Endometrial microvascular endothelial cells (primary cell): ENCODE measurements around the gene FGF7. TPM values are rescaled to one million over a fixed set of nuclear protein-coding genes. Genes with fewer than 3 reads are reported as not detected.
"Not testable (repeated sequence)": the region's sequence is repeated elsewhere in the genome, so short reads cannot be mapped to it uniquely, and the experiment has no call there.

Experiments used
- in situ Hi-C: cut with HindIII; loops from 2 replicates; pipeline ENCODE4 v1.10.0; 2017; ENCODE audit warnings: low sequenced_read_pairs, low pct_unique_long_range_greater_than_20kb; ENCODE audit errors: inconsistent ontology term
- total RNA-seq: library from RNA; depleted of rRNA; stranded (reverse); fragments of >200 nt; gene quantifications from one replicate; pipeline ENCODE4 v1.2.3, GENCODE V29; 2015; ENCODE audit errors: inconsistent ontology term

FGF7 gene, protein sequence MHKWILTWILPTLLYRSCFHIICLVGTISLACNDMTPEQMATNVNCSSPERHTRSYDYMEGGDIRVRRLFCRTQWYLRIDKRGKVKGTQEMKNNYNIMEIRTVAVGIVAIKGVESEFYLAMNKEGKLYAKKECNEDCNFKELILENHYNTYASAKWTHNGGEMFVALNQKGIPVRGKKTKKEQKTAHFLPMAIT
- not detected for total RNA-seq

DNA sequence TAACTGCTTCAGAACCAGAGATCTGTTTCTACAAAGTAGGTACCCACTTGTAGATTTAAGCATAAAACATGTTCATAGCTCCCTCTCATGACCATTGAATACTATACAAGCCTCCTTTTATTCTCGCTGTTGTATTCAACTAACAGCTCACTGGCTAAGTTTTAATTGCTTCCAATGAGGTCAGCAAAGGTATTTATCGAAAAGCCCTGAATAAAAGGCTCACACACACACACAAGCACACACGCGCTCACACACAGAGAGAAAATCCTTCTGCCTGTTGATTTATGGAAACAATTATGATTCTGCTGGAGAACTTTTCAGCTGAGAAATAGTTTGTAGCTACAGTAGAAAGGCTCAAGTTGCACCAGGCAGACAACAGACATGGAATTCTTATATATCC is at the start of gene FGF7:
Gene FGF7, plus strand, starts transcription at position 222 of the 400 bp plus-strand sequence. CDS start 1,056 bp downstream, outside the sequence.
- in situ Hi-C loops = no loop called here

DNA sequence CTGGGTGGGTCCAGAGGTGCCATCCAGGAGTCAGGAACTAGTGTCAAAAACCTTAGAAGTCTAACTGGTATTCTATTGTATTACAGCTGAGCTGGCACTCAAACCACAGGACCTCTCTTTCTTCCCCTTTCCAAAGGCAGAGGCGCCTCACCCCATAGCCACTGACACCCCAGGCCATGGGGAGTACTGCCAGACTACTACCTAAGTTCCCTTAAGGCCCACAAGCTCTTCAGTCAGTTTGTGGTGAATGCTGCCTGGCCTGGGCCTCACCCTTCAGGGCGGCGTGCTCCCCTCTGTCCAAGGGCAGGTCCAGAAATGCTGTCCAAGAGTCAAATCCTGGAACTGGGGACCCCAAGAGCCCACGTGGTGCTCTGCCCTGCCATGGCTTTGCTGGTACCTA is 43.0 kb upstream of the FGF7 start:
- in situ Hi-C loops = no loop called here

DNA sequence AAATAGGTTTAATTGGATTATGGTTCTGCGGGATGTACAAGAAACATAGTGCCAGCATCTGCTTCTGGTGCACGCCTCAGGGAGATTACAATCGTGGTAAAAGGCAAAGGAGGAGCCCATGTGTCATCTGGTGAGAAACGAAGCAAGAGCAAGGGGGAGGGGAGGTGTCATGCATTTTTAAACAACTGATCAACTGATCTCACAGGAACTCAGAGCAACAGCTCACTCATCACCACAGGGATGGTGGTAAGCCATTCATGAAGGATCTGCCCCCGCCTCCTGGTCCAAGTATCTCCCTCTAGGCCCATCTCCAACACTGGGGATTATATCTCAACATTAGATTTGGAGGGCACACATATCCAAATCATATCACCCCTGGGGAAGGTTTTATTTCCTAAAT is 42.1 kb upstream of the FGF7 start:
- in situ Hi-C loops = no loop called here

DNA sequence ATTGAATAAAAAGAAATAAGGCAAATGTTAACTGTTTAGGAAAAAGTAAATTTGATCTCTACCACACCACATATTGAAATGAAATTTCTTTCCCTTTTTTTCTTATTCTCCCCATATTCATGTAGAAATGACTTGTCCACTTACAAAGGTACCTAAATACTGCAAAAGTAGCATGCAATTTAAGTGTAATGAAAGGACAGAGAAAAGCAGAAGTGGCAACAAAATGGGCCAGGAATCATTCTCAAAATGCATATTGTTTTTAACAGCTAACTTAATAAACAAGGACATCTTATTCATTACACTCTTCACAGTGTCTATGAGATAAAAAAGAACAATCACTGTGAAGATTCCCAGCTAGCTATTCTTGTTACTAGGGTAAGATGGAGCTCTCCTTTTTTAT is 40.6 kb upstream of the FGF7 start:
- in situ Hi-C loops = no loop called here

DNA sequence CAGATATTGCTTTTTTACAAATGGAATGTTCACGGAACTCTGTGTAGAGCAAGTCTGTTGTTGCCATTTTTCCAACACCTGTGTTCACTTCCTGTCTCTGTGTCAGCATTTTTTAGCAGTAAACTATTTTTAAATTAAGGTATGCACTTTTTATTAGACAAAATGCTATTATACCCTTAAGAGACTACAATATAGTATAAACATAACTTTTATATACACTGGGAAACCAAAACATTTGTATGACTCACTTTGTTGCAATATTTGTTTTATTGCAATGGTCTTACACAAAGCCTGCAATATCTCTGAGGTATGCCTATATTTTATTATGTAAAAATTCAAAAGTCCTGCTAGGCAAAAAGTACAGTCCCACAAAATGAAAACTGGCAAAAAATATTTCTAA is 39.8 kb upstream of the FGF7 start:
- in situ Hi-C loops = no loop called here

DNA sequence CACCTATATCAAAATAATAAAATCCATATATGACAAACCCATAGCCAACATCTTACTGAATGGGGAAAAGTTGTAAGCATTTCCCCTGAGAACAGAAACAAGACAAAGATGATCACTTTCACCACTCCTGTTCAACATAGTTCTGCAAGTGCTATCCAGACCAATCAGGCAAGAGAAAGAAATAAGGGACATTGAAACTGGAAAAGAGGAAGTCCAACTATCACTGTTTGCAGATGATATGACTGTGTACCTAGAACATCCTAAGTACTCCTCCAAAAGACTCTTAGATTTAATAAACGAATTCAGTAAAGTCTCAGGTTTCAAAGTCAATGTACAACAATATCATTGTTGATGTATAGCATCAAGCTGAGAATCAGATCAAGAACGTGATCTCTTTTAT is 35.6 kb upstream of the FGF7 start:
- in situ Hi-C loops = no loop called here

DNA sequence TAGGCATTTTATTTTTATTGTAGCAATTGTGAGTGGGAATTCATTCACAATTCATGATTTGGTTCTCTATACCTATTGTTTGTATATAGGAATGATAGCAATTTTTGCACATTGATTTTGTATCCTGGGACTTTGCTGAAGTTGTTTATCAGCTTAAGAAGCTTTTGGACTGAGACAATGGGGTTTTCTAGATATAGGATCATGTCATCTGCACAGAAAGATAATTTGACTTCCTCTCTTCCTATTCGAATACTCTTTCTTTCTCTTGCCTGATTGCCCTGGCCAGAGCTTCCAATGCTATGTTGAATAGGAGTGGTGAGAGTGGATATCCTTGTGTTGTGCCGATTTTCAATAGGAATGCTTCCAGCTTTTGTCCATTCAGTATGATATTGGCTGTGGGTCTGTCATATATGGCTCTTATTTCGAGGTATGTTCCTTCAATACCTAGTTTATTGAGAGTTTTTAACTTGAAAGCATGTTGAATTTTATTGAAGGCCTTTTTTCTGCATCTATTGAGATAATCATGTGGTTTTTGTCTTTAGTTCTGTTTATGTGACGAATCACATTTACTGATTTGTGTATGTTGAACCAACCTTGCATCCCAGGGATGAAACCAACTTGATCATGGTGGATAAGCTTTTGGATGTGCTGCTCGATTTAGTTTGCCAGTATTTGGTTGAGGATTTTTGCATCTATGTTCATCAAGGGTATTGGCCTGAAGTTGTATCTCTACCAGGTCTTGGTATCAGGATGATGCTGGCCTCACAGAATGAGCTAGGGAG is 20.3 kb upstream of the FGF7 start:
- in situ Hi-C loops = not testable (repeated sequence)

DNA sequence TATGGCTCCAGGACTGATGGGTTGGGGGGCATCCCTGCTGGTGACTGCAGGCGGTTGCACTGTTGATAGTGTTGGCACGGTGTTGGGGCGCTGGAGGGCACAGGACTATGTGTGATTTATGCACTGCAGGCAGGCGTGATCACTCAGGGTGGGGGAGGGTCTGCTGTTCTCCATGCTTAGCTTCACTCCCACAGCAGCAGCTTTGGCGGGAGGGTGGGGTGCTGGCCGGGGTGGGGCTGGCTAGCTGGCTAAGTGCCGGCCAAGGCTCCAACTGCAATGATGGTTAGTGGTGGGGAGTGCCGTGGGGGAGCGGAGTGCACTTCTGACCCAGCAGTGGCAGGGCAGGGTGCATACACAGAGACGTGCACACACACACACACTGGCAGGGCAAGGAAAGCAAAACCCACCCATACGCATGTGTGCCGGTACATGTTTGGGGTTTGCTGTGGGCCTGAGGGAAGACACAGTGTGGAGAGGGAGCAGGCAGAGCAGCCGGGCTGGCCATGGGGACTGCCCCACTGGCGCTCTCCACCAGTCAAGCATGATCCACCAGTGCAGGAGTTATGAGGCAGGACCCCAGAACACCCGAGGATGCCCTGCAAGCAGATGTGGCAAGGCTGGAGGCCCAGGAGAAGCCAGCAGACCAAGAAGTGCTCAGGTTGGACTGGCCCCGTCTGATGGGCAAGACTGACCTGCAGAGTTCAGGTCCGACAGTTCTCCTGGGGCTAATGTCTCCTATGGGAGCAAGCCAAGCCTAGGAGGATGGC is 16.5 kb upstream of the FGF7 start:
- in situ Hi-C loops = no loop called here

DNA sequence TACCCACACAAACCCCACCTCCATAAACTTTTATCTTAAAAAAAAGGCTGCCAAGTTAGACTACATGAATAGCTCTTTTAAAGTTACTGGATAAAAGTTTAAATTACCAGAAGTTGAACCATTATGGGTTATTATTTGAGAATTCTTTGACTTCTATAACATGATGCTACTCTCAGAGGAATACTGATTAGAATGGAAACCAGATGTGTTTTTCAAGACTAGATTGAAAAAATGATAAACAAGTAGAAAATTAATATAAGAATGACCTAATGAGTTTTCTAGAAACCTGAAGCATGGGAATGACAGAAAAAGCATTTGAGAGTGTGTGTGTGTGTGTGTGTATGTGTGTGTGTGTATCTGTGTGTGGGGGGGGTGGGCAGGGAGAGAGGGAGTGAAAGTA is 12.4 kb upstream of the FGF7 start:
- in situ Hi-C loops = no loop called here

DNA sequence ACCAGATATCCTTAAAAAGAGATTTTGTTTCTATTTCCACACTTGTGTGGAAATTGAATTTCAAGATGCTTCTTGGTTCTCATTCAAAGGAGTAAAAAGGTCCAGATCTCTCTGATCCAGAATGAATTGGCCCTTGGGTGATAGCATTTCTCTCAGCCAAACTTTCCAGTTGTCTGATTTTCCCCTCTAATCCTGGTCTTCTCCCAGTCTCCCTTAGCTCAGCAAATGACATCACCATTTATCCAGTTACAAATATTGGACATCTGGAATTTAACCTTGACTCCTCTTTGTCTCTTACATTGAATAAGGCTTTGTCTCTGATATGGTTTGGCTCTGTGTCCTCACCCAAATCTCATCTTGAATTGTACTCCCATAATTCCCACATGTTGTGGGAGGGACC is 10.2 kb upstream of the FGF7 start:
- in situ Hi-C loops = no loop called here

DNA sequence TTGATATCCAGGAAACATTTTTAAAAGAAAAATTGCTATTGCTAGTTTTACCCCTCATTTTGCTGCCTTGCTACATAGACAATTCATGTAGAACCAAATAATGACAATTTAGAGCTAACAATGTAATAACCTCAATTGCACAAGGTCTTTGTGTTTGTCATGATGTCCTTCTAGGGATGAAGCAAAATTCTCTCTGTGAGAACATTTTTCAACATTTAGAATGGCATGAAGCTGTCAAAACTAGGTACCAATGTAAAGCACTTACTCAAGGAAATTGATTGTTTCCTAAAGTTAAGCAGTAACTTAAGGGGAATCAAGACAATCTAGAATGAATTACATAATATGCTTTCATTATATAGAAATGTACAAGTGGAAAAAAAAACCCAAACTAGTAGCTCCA is 7.9 kb upstream of the FGF7 start:
- in situ Hi-C loops = no loop called here

DNA sequence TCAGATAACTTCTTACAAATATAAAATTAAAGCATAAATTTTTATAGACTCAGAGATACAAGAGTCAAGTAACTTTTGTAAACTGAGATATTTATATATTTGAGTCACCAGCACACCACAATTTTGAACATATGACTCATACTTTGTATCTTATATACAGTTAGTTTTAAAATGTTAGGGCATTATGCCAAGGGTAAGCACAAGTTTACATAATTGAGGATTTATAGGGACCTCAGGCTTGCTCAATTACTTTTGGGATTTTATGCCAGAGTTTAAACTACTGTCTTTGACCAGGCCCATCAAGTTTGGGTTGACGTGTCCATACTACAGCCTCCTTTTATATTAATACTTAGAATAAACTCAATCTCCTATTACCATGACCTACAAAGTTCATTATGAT is 7.4 kb upstream of the FGF7 start:
- in situ Hi-C loops = no loop called here

DNA sequence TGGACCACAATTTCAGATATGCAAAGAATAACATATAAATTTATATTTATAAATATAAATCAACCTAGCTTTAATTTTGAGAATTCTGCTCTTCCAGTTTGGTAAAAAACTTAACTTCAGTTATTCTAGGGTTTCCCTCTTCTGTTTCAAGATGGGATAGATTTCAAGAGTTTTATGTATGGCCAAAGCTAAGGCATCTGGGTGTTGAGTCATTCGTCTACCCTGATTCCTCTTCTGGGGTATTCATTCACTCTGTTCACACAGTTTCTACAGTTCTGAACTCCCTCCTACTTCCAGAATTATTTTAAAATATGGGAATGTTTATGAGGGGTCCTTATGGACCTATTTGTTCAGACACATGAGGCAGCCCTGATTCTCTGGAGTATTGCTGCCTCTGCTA is 4.2 kb upstream of the FGF7 start:
- in situ Hi-C loops = no loop called here

DNA sequence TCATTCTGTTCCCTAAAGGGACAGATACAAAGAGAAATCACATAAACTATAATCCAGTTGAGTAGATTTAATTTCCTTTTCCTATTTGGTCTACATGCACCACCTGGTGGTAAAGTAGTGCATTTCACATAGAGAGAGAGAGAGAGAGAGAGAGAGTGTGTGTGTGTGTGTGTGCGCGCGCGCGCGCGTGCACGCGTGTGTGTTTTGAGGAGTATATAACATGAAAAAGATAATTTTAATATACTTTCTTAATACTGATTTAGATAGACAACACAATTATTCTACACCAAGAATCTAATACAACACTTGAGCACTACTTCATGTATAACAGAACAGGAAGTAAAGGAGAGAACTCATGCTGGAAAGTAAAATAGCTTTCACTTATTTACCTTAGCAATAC is 1.1 kb upstream of the FGF7 start:
- in situ Hi-C loops = no loop called here

DNA sequence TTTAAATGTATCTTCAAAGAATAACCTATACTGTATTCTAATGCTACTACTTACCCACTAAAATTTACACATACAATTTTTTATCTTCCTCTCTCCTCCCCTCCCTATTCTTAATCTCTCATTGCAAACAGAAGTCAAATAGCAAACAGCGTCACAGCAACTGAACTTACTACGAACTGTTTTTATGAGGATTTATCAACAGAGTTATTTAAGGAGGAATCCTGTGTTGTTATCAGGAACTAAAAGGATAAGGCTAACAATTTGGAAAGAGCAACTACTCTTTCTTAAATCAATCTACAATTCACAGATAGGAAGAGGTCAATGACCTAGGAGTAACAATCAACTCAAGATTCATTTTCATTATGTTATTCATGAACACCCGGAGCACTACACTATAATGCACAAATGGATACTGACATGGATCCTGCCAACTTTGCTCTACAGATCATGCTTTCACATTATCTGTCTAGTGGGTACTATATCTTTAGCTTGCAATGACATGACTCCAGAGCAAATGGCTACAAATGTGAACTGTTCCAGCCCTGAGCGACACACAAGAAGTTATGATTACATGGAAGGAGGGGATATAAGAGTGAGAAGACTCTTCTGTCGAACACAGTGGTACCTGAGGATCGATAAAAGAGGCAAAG is 984 bp downstream of the FGF7 start:
- in situ Hi-C loops = no loop called here

DNA sequence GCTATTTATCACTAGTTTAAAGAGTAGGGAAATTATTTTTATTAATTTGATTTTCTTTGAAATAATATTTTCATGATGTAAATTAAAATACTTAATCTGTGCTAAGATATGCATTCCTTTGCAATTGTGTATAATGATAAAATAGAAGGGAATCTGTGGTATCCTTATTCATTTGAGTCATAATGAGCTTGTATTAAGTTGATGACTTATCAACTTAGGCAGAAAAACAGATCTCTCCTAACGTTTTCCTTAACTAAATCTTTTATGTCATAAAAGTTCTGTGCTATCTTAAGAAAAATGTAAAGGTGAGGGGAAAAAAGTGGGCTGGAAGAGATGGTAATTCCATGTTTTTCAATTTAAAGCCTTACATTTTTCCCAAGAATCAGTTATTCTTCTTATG is 1.9 kb downstream of the FGF7 start:
- in situ Hi-C loops = no loop called here

DNA sequence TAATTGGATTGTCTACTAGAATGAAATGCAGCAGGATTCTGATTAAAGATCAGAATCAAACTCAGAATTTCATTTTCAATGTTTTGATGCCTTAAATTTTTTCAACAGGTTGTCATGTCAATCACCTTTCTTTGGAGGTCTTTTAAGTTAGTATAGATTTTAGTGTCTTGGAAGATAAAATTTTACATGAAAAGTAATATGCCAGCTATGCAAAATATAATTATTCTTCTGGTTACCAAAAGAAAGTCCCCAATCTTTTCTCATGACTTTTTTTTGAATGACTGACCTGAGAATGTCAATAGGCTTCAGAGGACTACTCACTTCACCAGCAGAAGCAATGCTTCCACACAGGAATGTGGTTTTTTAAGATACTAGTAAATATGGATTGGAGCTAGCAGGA is 4.3 kb downstream of the FGF7 start:
- in situ Hi-C loops = no loop called here

DNA sequence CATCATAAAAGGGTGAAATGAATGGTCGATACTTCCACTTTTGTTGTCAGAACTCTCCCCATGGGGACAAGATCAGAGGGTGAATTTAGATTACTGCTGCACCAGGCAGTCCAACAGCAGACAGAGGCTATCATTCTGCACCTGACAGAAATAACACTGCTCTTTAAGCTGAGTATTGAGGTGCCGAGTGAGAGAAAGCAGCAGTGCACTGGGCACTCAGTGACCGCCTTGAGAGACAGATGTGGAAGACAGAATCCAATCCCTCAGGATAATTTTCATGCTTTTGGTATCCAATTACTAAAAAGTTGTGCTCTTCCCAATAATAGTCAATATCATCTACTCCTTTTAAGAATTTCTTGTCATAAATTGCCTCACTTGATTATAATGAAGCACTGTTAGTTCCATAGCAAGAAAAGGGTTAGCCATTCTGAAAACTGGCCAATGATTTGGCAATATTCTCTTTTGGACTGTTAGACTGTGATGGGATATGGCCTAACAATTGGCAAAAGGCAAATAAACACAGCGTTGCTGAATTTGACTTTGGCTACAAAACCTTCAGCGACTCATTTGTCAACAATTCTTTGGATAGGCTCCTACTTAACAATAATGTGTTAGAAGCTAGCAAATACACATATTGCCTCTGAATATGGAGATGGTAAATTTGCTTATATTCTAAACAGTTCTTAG is 5.5 kb downstream of the FGF7 start:
- in situ Hi-C loops = no loop called here

DNA sequence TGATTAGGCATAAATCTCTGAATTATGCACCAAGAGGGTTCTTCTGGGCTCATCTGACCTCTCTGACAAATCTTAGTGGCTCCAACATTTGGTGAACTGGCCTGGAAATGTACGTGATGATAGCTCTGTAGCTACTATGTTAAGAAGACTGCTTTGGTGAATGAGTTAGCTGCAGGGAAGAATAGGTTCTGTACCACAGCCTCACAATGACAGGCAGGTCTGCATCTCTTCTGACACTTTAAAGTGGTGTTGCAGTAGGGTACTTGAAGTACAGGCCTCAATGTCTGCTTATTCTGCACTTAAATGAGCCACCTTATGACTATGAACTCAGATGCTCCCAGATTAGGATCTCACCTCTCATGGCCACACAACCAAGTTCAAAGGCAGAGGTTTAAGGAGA is 7.0 kb downstream of the FGF7 start:
- in situ Hi-C loops = no loop called here
